Chondrocyte (in vitro differentiated cells): ENCODE results near the gene LONRF3. TPM values are rescaled to one million over a fixed set of nuclear protein-coding genes. Genes with fewer than 3 reads are reported as not detected.
A peak's percentile ranks its signal among the peaks of the same experiment; 100 is the strongest.

Experiments used
- DNase-seq: peaks from one replicate; pipeline ENCODE4 v3.0.0; 2021; ENCODE audit warnings: mixed read lengths, low spot score
- H3K27ac Mint-ChIP-seq: one replicate; pipeline ENCODE4 v1.8.0; 2021; ENCODE audit warnings: mild to moderate bottlenecking, moderate library complexity, mixed read lengths; ENCODE audit not compliant: unreplicated experiment
- H3K27me3 Mint-ChIP-seq: 2 replicates; pipeline ENCODE4 v1.8.0; 2021; ENCODE audit warnings: low read depth, mixed read lengths
- H3K36me3 Mint-ChIP-seq: 2 replicates; pipeline ENCODE4 v1.8.0; 2021; ENCODE audit warnings: low read depth, mixed read lengths
- H3K4me1 Mint-ChIP-seq: 2 replicates; pipeline ENCODE4 v1.8.0; 2021; ENCODE audit warnings: low read depth, mild to moderate bottlenecking, mixed read lengths
- H3K4me3 Mint-ChIP-seq: one replicate; pipeline ENCODE4 v1.8.0; 2021; ENCODE audit warnings: mild to moderate bottlenecking, moderate library complexity, mixed read lengths; ENCODE audit not compliant: unreplicated experiment
- H3K9me3 Mint-ChIP-seq: 2 replicates; pipeline ENCODE4 v1.8.0; 2021; ENCODE audit warnings: low read depth, mixed read lengths
- total RNA-seq: library from RNA; stranded (reverse); gene quantifications from 3 replicates; pipeline ENCODE4 v1.2.1, GENCODE V29; 2021
- TF ChIP-seq, protein P1 (sequence below): fragments of 200-600 bp; sonication (generic); IDR thresholded peaks from 2 replicates; pipeline ENCODE4 v1.5.0; 2021; ENCODE audit warnings: antibody characterized with exemption, mild to moderate bottlenecking, moderate library complexity

LONRF3 gene
- total RNA-seq, 1 donor from 2014 or later, result 0.07 TPM

DNA sequence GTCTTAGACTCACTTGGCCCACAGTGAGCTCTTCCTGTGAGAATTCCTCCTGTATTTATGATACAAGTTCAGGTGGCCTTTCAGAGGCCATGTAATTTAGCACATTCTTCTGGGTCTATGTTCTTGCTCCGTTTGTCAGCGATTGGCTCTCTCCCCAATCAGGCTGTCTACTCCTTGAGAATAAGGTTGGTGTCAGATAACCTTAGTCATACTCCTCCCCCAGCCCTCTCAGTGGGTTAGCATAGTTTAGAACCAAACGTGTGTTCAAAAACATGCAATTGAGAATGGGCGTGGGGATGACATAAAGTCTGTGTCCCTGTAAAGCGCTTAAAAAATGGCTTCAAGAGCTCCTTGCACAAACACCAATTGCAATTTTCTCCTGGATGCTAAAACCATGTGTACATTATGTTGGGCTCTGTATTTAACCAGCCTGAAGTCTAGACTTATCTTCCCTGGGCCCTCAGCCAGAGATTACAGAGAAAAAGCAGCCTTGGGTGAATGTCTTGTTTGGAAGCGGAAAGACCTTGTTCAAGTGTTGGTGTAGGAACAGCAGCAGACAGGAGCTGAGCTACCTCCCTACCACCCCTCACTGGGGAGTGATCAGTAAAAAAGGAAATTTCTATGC is 88.4 kb downstream of the LONRF3 start:
- H3K27me3 Mint-ChIP-seq, result no peaks in the 10 kb centered on the region
- no peak overlapping the region for H3K27ac Mint-ChIP-seq
- peaks cover 7% of the 10 kb centered on the region for H3K9me3 Mint-ChIP-seq
- H3K36me3 Mint-ChIP-seq, result no peaks in the 10 kb centered on the region
- H3K4me3 Mint-ChIP-seq, result no peak overlapping the region
- H3K4me1 Mint-ChIP-seq, result peaks cover 7% of the 10 kb centered on the region
- TF ChIP-seq, protein P1, sequence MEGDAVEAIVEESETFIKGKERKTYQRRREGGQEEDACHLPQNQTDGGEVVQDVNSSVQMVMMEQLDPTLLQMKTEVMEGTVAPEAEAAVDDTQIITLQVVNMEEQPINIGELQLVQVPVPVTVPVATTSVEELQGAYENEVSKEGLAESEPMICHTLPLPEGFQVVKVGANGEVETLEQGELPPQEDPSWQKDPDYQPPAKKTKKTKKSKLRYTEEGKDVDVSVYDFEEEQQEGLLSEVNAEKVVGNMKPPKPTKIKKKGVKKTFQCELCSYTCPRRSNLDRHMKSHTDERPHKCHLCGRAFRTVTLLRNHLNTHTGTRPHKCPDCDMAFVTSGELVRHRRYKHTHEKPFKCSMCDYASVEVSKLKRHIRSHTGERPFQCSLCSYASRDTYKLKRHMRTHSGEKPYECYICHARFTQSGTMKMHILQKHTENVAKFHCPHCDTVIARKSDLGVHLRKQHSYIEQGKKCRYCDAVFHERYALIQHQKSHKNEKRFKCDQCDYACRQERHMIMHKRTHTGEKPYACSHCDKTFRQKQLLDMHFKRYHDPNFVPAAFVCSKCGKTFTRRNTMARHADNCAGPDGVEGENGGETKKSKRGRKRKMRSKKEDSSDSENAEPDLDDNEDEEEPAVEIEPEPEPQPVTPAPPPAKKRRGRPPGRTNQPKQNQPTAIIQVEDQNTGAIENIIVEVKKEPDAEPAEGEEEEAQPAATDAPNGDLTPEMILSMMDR, result no peak
- no peak for DNase-seq

DNA sequence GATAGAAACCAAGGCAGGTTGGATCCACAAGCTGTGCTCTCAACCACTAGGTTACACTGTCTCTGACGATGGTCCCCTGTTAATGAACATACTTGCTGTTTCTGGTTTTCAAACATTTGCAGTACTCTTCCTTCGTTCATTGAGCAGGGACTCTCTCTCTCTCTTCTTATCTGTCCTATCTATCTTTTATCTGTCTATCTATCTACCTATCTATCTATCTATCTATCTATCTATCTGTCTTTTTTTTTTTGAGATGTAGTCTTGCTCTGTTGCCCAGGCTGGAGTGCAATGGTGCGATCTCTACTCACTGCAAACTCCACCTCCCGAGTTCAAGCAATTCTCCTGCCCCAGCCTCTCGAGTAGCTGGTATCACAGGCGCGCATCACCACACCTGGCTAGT is 89.0 kb downstream of the LONRF3 start:
- TF ChIP-seq, protein P1, result no peak
- no peak for DNase-seq
- Mint-ChIP-seq H3K27me3 (no peaks in the 10 kb centered on the region), H3K4me1 (peaks cover 7% of the 10 kb centered on the region), H3K36me3 (no peaks in the 10 kb centered on the region), H3K27ac (no peak overlapping the region), H3K9me3 (peaks cover 7% of the 10 kb centered on the region), H3K4me3 (no peak overlapping the region)

DNA sequence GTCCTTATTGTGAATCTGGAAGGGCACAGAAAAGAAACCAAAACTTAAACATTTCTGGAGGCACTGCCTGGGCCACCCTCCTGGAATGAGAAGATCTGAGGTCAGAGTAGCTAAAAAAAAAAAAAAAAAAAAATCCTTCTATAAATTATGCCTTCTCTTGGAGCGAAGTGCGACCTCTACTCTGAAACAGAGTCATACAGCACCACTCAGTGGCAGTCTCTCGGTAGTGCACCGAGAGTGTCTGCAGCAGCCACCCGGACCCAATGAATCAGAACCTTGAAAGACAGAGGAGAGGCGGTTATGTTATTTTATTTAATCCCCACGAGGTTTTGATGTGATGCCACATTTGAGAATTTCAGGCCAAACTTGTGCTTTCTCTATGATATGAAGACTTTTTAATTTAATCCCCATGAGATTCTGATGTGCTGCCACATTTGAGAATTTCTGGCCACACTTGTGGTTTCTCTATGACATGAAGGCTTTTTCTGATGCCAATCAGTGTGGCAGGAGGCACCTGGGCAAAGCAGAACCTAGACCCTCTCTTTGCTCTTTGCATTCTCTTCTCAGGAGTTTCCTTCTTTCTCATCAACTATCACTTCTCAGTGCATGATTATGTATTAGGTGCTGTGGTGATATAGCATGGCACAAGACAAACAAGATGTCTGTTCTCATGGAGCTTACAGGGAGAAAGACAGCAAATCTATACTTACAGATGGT is 92.8 kb downstream of the LONRF3 start:
- H3K9me3 Mint-ChIP-seq, result peaks cover 3% of the 10 kb centered on the region
- H3K4me1 Mint-ChIP-seq, result peaks cover 7% of the 10 kb centered on the region
- DNase-seq, result no peak
- H3K36me3 Mint-ChIP-seq, result no peaks in the 10 kb centered on the region
- H3K27me3 Mint-ChIP-seq, result no peaks in the 10 kb centered on the region
- H3K27ac Mint-ChIP-seq, result no peak overlapping the region
- no peak overlapping the region for H3K4me3 Mint-ChIP-seq
- TF ChIP-seq, protein P1, result peak; percentile 80

Other genes starting within 250 kb of the LONRF3 start
- gene IL13RA1, start 247.0 kb upstream of the LONRF3 start, total RNA-seq, result 64.4 to 70.4 TPM (median 68.2 TPM) in 3 replicates
- gene ZCCHC12, start 150.8 kb upstream of the LONRF3 start, total RNA-seq, result not detected in 3 replicates
- not detected in 3 replicates for gene CT47C1, start 98.4 kb downstream of the LONRF3 start, total RNA-seq
- not detected in 3 replicates for gene KIAA1210, start 153.2 kb downstream of the LONRF3 start, total RNA-seq